HEK293 (cell line): ENCODE data around the gene GATA3.

ENCODE experiments used
- CTCF ChIA-PET: fragments of 350-600 bp; formaldehyde crosslinking; extraction: SDS; loops from one replicate; lab custom pipeline; 2021; ENCODE audit warnings: antibody characterized with exemption; lab: Yijun Ruan, JAX
- POLR2A ChIA-PET: fragments of 300-600 bp; formaldehyde crosslinking; extraction: SDS; loops from one replicate; lab custom pipeline; 2020; ENCODE audit warnings: antibody characterized with exemption, inconsistent platforms; lab: Yijun Ruan, JAX
- H3K27ac ChIP-seq: fragments of 200-500 bp; sonication (Bioruptor generic); 2 replicates; pipeline ENCODE4 v1.5.1; 2014; ENCODE audit warnings: low read depth, low read length, control low read depth, inconsistent platforms; ENCODE audit errors: extremely low read depth
- H3K36me3 ChIP-seq, 2 experiments: fragments of 200-500 bp in 1 of 2; sonication (Bioruptor generic) in 1 of 2; 1 replicate in 1 of 2; 2 replicates in 1 of 2; pipeline ENCODE4 v1.5.1; 2014 to 2017; ENCODE audit warnings: inconsistent platforms in 2 of 2, low read length in 2 of 2; ENCODE audit not compliant: control insufficient read depth in 2 of 2, insufficient read depth in 1 of 2
- H3K4me1 ChIP-seq: fragments of 200-500 bp; sonication (Bioruptor generic); 2 replicates; pipeline ENCODE4 v1.5.1; 2014; ENCODE audit warnings: mild to moderate bottlenecking, low read length, inconsistent platforms; ENCODE audit not compliant: control insufficient read depth, insufficient read depth
- H3K4me3 ChIP-seq: 2 replicates; pipeline ENCODE4 v1.5.1; 2011; ENCODE audit warnings: low read depth, mild to moderate bottlenecking, control low read depth, low read length, moderate library complexity
- H3K9me3 ChIP-seq: fragments of 200-500 bp; sonication (Bioruptor generic); 2 replicates; pipeline ENCODE4 v1.5.1; 2014; ENCODE audit warnings: low read depth, low read length, inconsistent platforms; ENCODE audit not compliant: control insufficient read depth, insufficient read depth
- KLF10 ChIP-seq: fragments of 450-650 bp; IDR thresholded peaks from 2 replicates; pipeline ENCODE4 v1.5.1; 2018; ENCODE audit warnings: missing biosample characterization, mild to moderate bottlenecking, missing genetic modification characterization
- PRDM6 ChIP-seq: fragments of 450-650 bp; formaldehyde crosslinking; IDR thresholded peaks from 2 replicates; pipeline ENCODE4 v1.5.1; 2017; ENCODE audit warnings: missing biosample characterization, missing genetic modification characterization
- RBAK ChIP-seq: fragments of 450-650 bp; formaldehyde crosslinking; IDR thresholded peaks from 2 replicates; pipeline ENCODE4 v1.5.1; 2016; ENCODE audit warnings: missing biosample characterization, missing genetic modification characterization
- SP2 ChIP-seq: fragments of 450-650 bp; formaldehyde crosslinking; IDR thresholded peaks from 2 replicates; pipeline ENCODE4 v1.5.1; 2016; ENCODE audit warnings: missing biosample characterization, missing genetic modification characterization
- TSHZ1 ChIP-seq: fragments of 450-650 bp; formaldehyde crosslinking; IDR thresholded peaks from 2 replicates; pipeline ENCODE4 v1.5.1; 2016; ENCODE audit warnings: missing biosample characterization, missing genetic modification characterization, borderline replicate concordance
- ZBTB10 ChIP-seq: fragments of 450-650 bp; formaldehyde crosslinking; IDR thresholded peaks from 2 replicates; pipeline ENCODE4 v1.5.1; 2016; ENCODE audit warnings: missing biosample characterization, missing genetic modification characterization
- ZBTB17 ChIP-seq: fragments of 450-650 bp; formaldehyde crosslinking; IDR thresholded peaks from 2 replicates; pipeline ENCODE4 v1.5.1; 2016; ENCODE audit warnings: missing biosample characterization, missing genetic modification characterization
- ZBTB20 ChIP-seq: fragments of 450-650 bp; formaldehyde crosslinking; IDR thresholded peaks from 2 replicates; pipeline ENCODE4 v1.5.1; 2016; ENCODE audit warnings: missing biosample characterization, missing genetic modification characterization
- ZBTB21 ChIP-seq: fragments of 450-650 bp; formaldehyde crosslinking; IDR thresholded peaks from 2 replicates; pipeline ENCODE4 v1.5.1; 2017; ENCODE audit warnings: missing biosample characterization, missing genetic modification characterization
- ZNF112 ChIP-seq: fragments of 450-650 bp; formaldehyde crosslinking; IDR thresholded peaks from 2 replicates; pipeline ENCODE4 v1.5.0; 2017; ENCODE audit warnings: missing biosample characterization, missing genetic modification characterization
- ZNF426 ChIP-seq: fragments of 450-650 bp; formaldehyde crosslinking; IDR thresholded peaks from 2 replicates; pipeline ENCODE4 v1.5.1; 2017; ENCODE audit warnings: missing biosample characterization, missing genetic modification characterization, mild to moderate bottlenecking, inconsistent platforms, moderate library complexity
- ZNF664 ChIP-seq: fragments of 450-650 bp; formaldehyde crosslinking; IDR thresholded peaks from 2 replicates; pipeline ENCODE4 v1.5.1; 2016; ENCODE audit warnings: missing biosample characterization, missing genetic modification characterization
- ZNF792 ChIP-seq: fragments of 450-650 bp; formaldehyde crosslinking; IDR thresholded peaks from 2 replicates; pipeline ENCODE4 v1.5.1; 2016; ENCODE audit warnings: missing biosample characterization, missing genetic modification characterization
- ZNF843 ChIP-seq: fragments of 450-650 bp; formaldehyde crosslinking; IDR thresholded peaks from 2 replicates; pipeline ENCODE4 v1.5.1; 2016; ENCODE audit warnings: missing biosample characterization, missing genetic modification characterization
- TF ChIP-seq, protein P1 (sequence below): fragments of 450-650 bp; formaldehyde crosslinking; optimal IDR thresholded peaks from 2 replicates; pipeline ENCODE3; 2016; ENCODE audit warnings: missing biosample characterization, mild to moderate bottlenecking, missing genetic modification characterization
- TF ChIP-seq, protein P2 (sequence below): fragments of 450-650 bp; formaldehyde crosslinking; IDR thresholded peaks from 2 replicates; pipeline ENCODE4 v1.5.1; 2016; ENCODE audit warnings: missing biosample characterization, missing genetic modification characterization

Gene GATA3

DNA sequence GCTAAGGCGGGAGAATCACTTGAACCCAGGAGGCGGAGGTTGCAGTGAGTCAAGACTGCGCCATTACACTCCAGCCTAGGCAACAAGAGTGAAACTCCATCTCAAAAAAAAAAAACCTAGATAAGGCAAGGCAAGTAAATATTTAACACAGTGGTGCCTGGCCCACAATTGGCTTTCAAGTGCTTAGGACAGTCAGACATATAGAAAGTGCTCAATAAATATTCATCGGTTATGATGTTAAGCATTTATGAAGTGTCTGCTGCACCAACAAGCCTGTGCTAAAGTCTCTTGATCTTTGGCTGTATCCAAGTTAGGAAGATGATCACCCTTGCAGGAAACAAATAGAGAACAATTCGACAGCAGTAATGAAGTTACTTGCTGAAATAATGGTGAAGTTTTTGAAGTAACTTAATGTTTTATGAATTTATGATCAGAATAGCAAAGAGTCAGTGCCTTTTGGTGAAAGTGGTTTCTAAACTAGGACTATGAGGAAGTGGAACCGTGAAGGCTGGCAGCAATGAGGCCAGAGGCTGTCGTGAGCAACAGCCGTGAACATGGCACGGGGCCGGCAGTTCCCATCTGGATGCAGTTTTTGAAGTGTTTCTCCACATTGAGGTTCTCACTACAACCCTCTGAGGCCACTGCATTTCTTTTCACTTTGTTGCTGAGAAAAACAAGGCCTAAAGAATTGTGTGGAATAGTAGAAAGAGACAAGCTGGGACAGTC lies 48.1 kb upstream of the GATA3 start (continued):
- TF ChIP-seq, protein P1, sequence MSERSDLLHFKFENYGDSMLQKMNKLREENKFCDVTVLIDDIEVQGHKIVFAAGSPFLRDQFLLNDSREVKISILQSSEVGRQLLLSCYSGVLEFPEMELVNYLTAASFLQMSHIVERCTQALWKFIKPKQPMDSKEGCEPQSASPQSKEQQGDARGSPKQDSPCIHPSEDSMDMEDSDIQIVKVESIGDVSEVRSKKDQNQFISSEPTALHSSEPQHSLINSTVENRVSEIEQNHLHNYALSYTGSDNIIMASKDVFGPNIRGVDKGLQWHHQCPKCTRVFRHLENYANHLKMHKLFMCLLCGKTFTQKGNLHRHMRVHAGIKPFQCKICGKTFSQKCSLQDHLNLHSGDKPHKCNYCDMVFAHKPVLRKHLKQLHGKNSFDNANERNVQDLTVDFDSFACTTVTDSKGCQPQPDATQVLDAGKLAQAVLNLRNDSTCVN, result no peak
- no peak for TF ChIP-seq PRDM6

- H3K36me3 ChIP-seq, result peaks cover 0 to 15% of the 10 kb centered on the region in 2 experiments; a peak in 2 of 3 replicates
- no peak overlapping the region for H3K27ac ChIP-seq
- H3K4me3 ChIP-seq, result no peak overlapping the region
- H3K9me3 ChIP-seq, result no peaks in the 10 kb centered on the region
- POLR2A ChIA-PET, result no interaction called here
- CTCF ChIA-PET, result interaction anchor here (0.8 kb wide), 1 partner anchor 10 kb away, joined by 3 read pairs; no protein-coding TSS in a partner anchor
- H3K4me1 ChIP-seq, result no peaks in the 10 kb centered on the region
- TF ChIP-seq ZBTB21 (tag by site-specific recombination) (no peak), ZBTB20 (no peak), RBAK (tag by site-specific recombination) (no peak), ZNF792 (tag by site-specific recombination) (no peak), ZBTB10 (tag by site-specific recombination) (no peak), ZNF843 (tag by site-specific recombination) (no peak), ZNF112 (tag by site-specific recombination) (no peak), SP2 (tag by site-specific recombination) (no peak), ZNF664 (tag by site-specific recombination) (no peak), KLF10 (tag by site-specific recombination) (no peak), ZBTB17 (tag by site-specific recombination) (no peak), TSHZ1 (tag by site-specific recombination) (no peak), ZNF426 (tag by site-specific recombination) (no peak)
- TF ChIP-seq, protein P2, sequence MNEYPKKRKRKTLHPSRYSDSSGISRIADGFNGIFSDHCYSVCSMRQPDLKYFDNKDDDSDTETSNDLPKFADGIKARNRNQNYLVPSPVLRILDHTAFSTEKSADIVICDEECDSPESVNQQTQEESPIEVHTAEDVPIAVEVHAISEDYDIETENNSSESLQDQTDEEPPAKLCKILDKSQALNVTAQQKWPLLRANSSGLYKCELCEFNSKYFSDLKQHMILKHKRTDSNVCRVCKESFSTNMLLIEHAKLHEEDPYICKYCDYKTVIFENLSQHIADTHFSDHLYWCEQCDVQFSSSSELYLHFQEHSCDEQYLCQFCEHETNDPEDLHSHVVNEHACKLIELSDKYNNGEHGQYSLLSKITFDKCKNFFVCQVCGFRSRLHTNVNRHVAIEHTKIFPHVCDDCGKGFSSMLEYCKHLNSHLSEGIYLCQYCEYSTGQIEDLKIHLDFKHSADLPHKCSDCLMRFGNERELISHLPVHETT, result no peak
Observed at GRCh38 chr10:8009031-8009430, 45.5 kb upstream of the GATA3 start.
